ENCODE measurements around the gene NDUFB8. TPM values are rescaled to one million over a fixed set of nuclear protein-coding genes. Genes with fewer than 3 reads are reported as not detected.

Gene NDUFB8
- total RNA-seq, 2 experiments from 2014 or later = 209 to 288 TPM

DNA sequence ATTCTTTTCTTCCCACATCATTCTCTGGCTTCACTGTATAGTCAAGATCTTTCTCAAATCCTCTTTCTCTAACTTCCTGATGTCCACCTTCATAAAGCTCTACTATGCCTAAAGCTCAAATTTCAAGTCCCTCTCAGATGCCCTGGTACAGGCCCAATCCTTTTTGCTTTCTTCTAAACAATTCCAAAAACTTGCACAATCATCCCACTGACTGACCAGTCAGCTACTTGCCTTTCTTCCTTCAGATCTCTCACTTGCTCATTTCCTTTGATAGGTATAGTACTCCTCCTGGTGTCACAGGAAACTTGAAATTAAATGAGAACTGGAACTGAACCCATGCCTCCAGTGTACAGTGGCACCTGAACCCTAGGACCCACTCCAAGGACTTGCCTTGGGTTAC, 28.2 kb downstream of the NDUFB8 start:
- TF ChIP-seq, protein P1, sequence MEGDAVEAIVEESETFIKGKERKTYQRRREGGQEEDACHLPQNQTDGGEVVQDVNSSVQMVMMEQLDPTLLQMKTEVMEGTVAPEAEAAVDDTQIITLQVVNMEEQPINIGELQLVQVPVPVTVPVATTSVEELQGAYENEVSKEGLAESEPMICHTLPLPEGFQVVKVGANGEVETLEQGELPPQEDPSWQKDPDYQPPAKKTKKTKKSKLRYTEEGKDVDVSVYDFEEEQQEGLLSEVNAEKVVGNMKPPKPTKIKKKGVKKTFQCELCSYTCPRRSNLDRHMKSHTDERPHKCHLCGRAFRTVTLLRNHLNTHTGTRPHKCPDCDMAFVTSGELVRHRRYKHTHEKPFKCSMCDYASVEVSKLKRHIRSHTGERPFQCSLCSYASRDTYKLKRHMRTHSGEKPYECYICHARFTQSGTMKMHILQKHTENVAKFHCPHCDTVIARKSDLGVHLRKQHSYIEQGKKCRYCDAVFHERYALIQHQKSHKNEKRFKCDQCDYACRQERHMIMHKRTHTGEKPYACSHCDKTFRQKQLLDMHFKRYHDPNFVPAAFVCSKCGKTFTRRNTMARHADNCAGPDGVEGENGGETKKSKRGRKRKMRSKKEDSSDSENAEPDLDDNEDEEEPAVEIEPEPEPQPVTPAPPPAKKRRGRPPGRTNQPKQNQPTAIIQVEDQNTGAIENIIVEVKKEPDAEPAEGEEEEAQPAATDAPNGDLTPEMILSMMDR (conservative IDR thresholded peaks at IDR 0.05; ENCODE audit: low read length) = no peak
- TF ChIP-seq EZH2phosphoT487 (IDR thresholded peaks at IDR 0.05; ENCODE audit: borderline replicate concordance, low read depth, low read length) = no peak
- no peak overlapping the region for H2AFZ ChIP-seq (ENCODE audit: low read length)
- peaks cover 19% of the 10 kb centered on the region for H3K4me1 ChIP-seq (ENCODE audit: insufficient read depth, low read length, poor library complexity, severe bottlenecking)
- no peaks in the 10 kb centered on the region for H3K79me2 ChIP-seq (ENCODE audit: insufficient read depth, low read depth, low read length)
- no peak overlapping the region for H3K4me3 ChIP-seq (ENCODE audit: low read depth, low read length, poor library complexity, severe bottlenecking)
- no peak for DNase-seq (ENCODE audit: low spot score)
- CTCF ChIA-PET (ENCODE audit: unreplicated experiment) = interaction anchor here (0.9 kb wide), 1 partner anchor 34 kb away, joined by 3 read pairs; the partner anchor contains the start of gene HIF1AN
- POLR2A ChIA-PET = interaction anchor here (0.7 kb wide), 1 partner anchor 118 kb away, joined by 3 read pairs; no protein-coding TSS in a partner anchor
- no peaks in the 10 kb centered on the region for H3K9me2 ChIP-seq (ENCODE audit: insufficient read depth, low read length)
- no peak overlapping the region for H3K4me2 ChIP-seq (ENCODE audit: low read length)
- intact Hi-C loops (cut with micrococcal nuclease; ENCODE audit: unreplicated experiment) = no loop called here
- no peak overlapping the region for H3K27ac ChIP-seq (ENCODE audit: low read depth, low read length, poor library complexity, severe bottlenecking)
- BruUV-seq (replicated peaks) = no TSS peak
- H3K9me3 ChIP-seq (ENCODE audit: low read length) = no peaks in the 10 kb centered on the region
- H3K36me3 ChIP-seq (ENCODE audit: insufficient read depth, low read length) = no peaks in the 10 kb centered on the region
- H4K20me1 ChIP-seq (ENCODE audit: insufficient read depth, low read length) = no peaks in the 10 kb centered on the region

- peaks cover 5% of the 10 kb centered on the region for H3K4me1 ChIP-seq (ENCODE audit: insufficient read depth, low read length, poor library complexity, severe bottlenecking)
- no peak for TF ChIP-seq EZH2phosphoT487 (IDR thresholded peaks at IDR 0.05; ENCODE audit: borderline replicate concordance, low read depth, low read length)
- TF ChIP-seq, protein P1 (conservative IDR thresholded peaks at IDR 0.05; ENCODE audit: low read length) = no peak
- ChIA-PET CTCF (ENCODE audit: unreplicated experiment) (no interaction called here), POLR2A (interaction anchor here (0.9 kb wide), 1 partner anchor 14 kb away, joined by 3 read pairs; no protein-coding TSS in a partner anchor)
- intact Hi-C loops (cut with micrococcal nuclease; ENCODE audit: unreplicated experiment) = no loop called here
- DNase-seq (ENCODE audit: low spot score) = no peak
- H3K79me2 ChIP-seq (ENCODE audit: insufficient read depth, low read depth, low read length) = no peaks in the 10 kb centered on the region
- no peak overlapping the region for H2AFZ ChIP-seq (ENCODE audit: low read length)
- BruUV-seq (replicated peaks) = no TSS peak
- H3K4me2 ChIP-seq (ENCODE audit: low read length) = no peak overlapping the region
- no peak overlapping the region for H3K4me3 ChIP-seq (ENCODE audit: low read depth, low read length, poor library complexity, severe bottlenecking)
- H3K9me3 ChIP-seq (ENCODE audit: low read length) = no peaks in the 10 kb centered on the region
- no peaks in the 10 kb centered on the region for H4K20me1 ChIP-seq (ENCODE audit: insufficient read depth, low read length)
- no peaks in the 10 kb centered on the region for H3K36me3 ChIP-seq (ENCODE audit: insufficient read depth, low read length)
- H3K27ac ChIP-seq (ENCODE audit: low read depth, low read length, poor library complexity, severe bottlenecking) = no peak overlapping the region
- H3K9me2 ChIP-seq (ENCODE audit: insufficient read depth, low read length) = no peaks in the 10 kb centered on the region
These were observed 31.6 kb downstream of the NDUFB8 start for GRCh38 chr10:100498059-100498458.

DNA sequence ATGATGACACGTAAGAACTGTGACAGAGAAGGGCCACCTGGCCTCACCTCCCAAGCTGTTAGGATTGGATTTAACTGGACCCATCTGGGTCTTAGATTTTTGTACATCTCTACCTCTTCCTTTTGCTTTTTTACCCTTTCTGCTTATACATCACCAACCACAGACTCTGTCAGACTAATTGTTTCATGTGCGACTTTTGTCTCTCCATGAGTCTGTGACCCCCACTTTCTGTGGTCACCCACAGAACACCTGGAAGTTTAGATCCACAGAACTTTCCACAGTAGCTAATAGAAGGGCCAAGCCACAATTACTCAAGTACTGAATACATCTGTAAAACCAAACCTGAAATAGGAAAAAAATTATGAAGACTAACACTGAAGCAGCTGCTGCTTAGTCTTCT, 33.1 kb downstream of the NDUFB8 start:
- H3K9me3 ChIP-seq (ENCODE audit: low read length) = no peaks in the 10 kb centered on the region
- no peak overlapping the region for H3K4me3 ChIP-seq (ENCODE audit: low read depth, low read length, poor library complexity, severe bottlenecking)
- H3K79me2 ChIP-seq (ENCODE audit: insufficient read depth, low read depth, low read length) = no peaks in the 10 kb centered on the region
- no peak for DNase-seq (ENCODE audit: low spot score)
- no peak overlapping the region for H3K27ac ChIP-seq (ENCODE audit: low read depth, low read length, poor library complexity, severe bottlenecking)
- no peaks in the 10 kb centered on the region for H4K20me1 ChIP-seq (ENCODE audit: insufficient read depth, low read length)
- no peak overlapping the region for H2AFZ ChIP-seq (ENCODE audit: low read length)
- TF ChIP-seq EZH2phosphoT487 (IDR thresholded peaks at IDR 0.05; ENCODE audit: borderline replicate concordance, low read depth, low read length) = no peak
- TF ChIP-seq, protein P1 (conservative IDR thresholded peaks at IDR 0.05; ENCODE audit: low read length) = no peak
- intact Hi-C loops (cut with micrococcal nuclease; ENCODE audit: unreplicated experiment) = no loop called here
- no peaks in the 10 kb centered on the region for H3K4me1 ChIP-seq (ENCODE audit: insufficient read depth, low read length, poor library complexity, severe bottlenecking)
- CTCF ChIA-PET (ENCODE audit: unreplicated experiment) = interaction anchor here (0.6 to 1.4 kb wide), 2 partner anchors 9 to 15 kb away, joined by 3 to 5 read pairs; no protein-coding TSS in a partner anchor
- H3K4me2 ChIP-seq (ENCODE audit: low read length) = no peak overlapping the region
- POLR2A ChIA-PET = no interaction called here
- no peaks in the 10 kb centered on the region for H3K9me2 ChIP-seq (ENCODE audit: insufficient read depth, low read length)
- no TSS peak for BruUV-seq (replicated peaks)
- H3K36me3 ChIP-seq (ENCODE audit: insufficient read depth, low read length) = no peaks in the 10 kb centered on the region

Measured in OCI-LY7 (cell line).